Stimulated activated naive CD4-positive, alpha-beta T cell (primary cell): Measurements from ENCODE around the gene LINC00305.

Experiments used
- DNase-seq, 6 experiments: peaks; one replicate each; lab custom pipeline; 2025; lab: John Stamatoyannopoulos, UW

The LINC00305 gene

GRCh38 chr18:64148988-64149387 lies at the start of gene LINC00305:
Gene LINC00305 (minus strand): TSS chr18:64149088.
- no peak for DNase-seq

DNA sequence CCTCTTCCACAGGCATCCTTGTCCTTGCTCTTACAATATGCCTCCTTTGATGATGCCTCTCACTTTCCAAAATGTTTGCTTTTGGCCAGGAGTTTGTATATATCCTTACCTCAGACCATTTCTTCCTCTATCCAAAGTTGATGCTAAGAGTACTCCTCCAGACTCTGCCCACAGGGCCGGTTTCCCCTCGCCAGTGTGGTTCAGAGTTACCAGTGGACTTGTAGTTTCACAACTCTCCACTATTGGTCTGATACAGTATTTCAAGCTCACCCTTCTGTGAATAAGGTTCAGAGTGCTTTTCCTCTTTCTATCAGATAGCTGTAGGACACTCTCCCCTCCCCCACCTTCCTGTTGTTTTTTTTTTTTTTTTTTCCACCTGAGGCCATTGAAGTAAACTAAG lies 42.2 kb upstream of the LINC00305 start:
- no peak for DNase-seq

GRCh38 chr18:64185987-64186386 lies 37.1 kb upstream of the LINC00305 start:
- DNase-seq: no peak

GRCh38 chr18:64183665-64184064 lies 34.8 kb upstream of the LINC00305 start:
- DNase-seq: no peak

- DNase-seq: no peak
Measured at GRCh38 chr18:64180617-64181016, 31.7 kb upstream of the LINC00305 start.

DNA sequence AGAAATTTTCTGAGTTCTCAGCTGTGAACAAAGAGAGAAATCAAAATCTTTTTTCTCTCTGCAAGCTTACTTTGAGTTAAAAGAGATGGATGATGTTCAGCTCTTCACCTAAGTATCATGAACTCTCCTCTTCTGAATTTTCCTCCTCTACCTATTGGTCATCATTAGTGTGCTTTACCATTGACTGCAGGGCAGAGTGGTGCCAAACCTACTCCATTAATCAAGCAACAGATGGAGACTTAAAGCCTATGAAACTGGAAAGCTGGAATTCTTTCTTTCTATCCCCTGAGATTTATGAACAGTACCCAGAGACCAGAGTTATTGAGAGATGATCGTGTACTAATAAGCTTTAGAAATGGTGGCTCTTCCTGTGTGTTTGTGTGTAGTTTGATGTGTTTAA lies 31.3 kb upstream of the LINC00305 start:
- no peak for DNase-seq

DNA sequence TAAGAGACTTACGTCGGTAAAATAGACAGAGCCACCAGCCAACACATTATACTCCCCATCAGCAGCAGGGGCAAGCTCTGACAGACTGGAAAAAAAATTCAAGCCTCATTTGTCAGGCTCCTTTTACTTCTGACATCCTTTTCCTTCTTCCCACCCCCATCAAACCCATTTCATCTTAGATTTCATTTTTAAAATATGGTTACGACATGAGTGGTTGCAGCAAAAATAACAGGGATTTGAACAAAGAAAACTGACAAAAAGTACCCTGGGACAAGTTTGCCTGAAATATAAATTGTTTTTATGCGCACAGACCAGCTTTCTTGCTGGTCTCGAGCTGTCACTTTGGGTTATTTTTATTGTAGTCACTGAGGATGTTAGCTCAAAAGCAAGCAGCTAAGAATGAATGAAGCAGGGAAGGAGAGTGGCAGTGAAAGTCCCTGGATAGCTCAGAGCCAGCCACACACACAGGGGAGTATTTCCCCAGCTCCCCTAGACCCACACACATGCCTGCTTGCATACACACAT lies 30.7 kb upstream of the LINC00305 start:
- no peak for DNase-seq

DNA sequence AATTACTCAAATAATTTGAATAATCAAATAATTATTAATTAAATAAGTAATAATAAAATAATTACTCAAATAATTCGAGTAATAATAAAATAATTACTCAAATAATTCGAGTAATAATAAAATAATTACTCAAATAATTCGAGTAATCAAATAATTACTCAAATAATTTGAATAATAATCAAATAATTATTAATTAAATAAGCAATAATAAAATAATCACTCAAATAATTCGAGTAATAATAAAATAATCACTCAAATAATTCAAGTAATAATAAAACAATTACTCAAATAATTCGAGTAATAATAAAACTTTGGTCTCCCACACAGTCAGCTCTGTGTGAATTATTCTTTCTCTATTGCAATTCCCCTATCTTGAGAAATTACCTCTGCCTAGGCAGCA lies 30.0 kb upstream of the LINC00305 start:
- no peak for DNase-seq

GRCh38 chr18:64175432-64175831 lies 26.5 kb upstream of the LINC00305 start:
- no peak for DNase-seq

GRCh38 chr18:64171576-64171975 lies 22.7 kb upstream of the LINC00305 start:
- no peak for DNase-seq

DNA sequence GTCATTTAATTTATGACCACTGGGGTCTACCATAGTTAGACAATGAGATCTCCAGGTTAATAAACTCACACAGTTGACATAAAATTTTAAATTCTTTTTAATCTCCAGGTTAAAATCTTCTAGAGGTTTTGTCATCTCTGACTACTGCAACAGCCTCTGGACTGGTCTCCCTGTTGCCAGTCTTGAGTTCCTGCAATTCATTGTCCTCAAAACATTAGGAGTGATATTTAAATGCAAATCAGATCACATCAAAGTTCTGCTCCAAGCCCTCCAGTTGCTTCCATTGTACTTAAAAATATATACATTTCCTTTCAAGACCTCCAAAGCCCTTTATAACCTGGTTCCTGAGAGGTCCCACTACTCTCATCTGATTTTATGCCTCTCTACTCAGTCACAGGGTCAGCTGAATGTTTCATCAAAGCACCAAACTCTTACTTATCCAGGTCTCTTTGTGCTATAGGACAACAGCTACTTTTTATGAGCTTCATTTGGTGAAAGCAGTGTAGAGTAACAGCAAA lies 18.6 kb upstream of the LINC00305 start:
- DNase-seq: no peak

GRCh38 chr18:64165906-64166305 lies 17.0 kb upstream of the LINC00305 start:
- no peak for DNase-seq

- no peak for DNase-seq
Measured at GRCh38 chr18:64164883-64165282, 16.0 kb upstream of the LINC00305 start.

DNA sequence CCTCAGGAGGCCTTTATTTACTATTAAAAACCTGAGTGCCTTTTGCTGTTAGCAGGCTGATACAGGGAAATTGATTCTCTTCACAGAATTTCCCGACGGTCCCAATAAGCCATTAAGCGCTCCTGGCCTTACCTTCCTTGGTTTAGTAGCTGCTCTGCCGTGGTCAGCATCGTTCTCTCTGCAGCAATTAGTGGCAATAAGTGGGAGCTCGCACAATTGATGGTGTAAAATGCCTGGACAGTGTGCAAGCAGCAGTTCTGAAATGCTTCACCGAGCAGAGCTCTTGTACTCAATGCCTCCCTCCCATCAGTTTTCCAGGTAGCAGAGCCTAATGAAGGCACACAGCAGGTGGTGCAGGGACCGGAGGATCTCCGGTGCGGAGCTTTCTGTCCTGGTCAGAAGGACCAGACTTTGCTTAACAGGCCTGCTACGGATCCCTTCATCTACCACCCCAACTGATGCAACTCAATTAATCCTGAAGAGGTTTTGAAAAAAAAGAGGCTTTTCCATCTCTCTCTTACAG lies 1.1 kb upstream of the LINC00305 start:
- DNase-seq: no peak

- DNase-seq: no peak
Measured at GRCh38 chr18:64142904-64143303, 6.0 kb downstream of the LINC00305 start.

DNA sequence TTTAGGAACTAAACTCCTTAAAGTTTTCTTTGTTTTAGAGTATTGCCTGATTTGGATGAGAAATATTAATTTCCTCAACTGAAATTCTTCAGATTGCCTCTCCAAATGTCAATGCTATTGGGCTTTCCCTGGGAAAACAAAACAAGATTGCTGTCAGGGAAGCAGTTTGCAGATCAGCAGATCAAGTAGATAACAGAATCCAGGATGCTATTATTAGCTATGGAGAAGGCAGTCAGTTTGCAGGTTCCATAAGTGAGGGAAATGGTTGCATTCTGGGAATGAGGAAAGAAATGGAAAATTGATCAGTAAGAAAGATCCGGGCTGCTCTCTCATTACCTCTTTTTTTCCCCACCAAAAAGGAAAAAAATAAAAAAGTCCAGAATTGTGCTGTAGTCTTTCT lies 11.0 kb downstream of the LINC00305 start:
- no peak for DNase-seq

DNA sequence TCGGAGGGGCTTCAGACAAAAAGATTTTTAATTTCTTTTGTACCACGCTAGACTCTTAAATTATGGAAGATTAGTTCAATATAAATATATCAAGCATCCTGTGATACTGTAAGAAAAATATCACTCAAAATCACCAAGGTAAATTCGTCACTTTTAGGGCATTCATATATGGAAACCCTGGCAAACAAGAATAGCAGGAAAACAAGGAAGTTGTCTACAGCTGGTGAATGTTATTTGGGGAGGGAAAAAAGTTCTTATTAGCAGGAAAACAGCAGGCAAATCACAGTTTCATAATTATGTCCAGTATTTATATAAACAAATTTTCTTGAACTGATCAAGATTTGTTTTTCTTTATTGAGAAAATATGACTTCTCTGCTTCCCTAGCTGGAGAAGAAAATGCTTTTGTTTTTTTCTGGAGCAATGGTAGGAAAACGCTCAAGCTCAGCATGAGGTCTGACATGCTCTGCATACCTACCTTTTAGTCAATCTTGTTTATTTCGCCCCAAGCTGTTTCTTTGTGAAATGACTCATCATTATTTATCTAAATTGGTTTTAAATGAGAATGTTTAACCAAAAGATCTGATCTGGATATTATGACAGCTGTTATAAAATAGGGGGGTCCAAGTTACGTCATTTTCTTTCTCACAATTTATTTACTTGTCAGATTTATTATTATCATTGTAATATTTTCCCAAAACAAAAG lies 14.7 kb downstream of the LINC00305 start:
- no peak for DNase-seq

DNA sequence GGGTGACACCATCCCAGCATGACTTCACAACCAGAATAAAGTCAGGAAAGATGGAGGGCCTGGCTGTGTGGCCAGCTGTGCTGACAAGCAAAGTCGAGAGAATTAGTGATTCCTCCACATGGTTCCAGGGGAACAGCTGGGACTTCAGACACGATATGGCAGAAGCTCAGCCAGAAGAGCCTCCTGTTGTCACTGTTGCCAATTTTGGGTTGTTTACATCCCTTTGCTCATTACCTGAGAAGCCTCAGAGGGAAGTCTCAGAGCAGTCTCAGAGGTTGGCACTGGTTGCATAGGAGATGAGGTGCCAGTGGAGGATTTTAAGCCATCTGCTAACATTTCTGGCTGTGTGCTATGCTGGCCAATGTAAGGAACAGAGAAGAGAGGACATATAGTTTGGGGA lies 16.0 kb downstream of the LINC00305 start:
- DNase-seq: no peak

GRCh38 chr18:64131314-64131713 lies 17.6 kb downstream of the LINC00305 start:
- DNase-seq: no peak

- DNase-seq: no peak
Measured at GRCh38 chr18:64127172-64127571, 21.7 kb downstream of the LINC00305 start.

GRCh38 chr18:64119916-64120315 lies 29.0 kb downstream of the LINC00305 start:
- no peak for DNase-seq

- DNase-seq: no peak
Measured at GRCh38 chr18:64118406-64118805, 30.5 kb downstream of the LINC00305 start.

DNA sequence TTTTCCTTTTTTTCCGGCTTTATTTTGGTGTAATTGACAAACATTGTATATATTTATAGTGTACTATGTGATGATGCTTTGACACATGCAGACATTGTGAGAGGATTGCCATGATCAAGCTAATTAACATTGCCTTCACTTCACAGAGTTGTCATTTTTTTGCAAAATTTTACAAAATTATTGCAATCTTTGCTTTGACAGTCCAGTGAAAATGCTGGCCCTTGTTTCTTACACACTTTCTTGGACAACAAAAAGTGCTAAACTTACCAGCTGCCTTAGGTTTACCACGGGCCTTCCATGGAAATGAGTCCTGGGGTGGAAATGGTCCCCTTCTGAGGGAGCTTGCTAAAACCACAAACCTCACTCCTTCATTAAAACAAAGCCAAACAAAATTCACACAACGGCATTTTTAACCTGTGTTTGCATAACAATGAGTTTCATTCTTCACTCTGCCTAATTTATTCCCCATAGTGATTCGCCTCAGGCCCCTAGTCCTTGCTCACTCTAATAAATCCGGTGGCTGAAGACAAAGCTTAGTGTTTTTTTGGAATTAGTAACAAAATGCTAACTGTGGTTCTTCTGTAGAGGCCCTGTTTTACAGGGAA lies 32.2 kb downstream of the LINC00305 start:
- no peak for DNase-seq
